Measurements from ENCODE around the gene NDUFS6.
"Not testable (repeated sequence)": the region's sequence is repeated elsewhere in the genome, so short reads cannot be mapped to it uniquely, and the experiment has no call there.

Gene NDUFS6

GRCh38 chr5:1842004-1842819 lies 41.0 kb downstream of the NDUFS6 start:
- no peak for TF ChIP-seq CTCF (IDR thresholded peaks at IDR 0.05; ENCODE audit: borderline replicate concordance, insufficient read depth, low read depth, low read length)

DNA sequence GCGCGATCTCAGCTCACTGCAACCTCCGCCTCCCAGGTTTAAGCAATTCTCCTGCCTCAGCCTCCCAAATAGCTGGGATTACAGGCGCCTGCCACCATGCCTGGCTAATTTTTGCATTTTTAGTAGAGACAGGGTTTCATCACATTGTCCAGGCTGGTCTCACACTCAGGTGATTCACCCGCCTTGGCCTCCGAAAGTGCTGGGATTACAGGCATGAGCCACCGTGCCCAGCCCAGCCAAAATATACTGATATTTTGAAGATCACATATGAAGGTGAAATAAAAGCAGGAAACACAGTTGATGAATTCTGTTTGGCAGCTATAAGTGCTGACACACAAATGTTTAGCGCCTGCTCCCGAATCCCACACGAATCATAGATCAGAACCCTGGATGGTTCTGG lies 42.6 kb downstream of the NDUFS6 start:
- not testable (repeated sequence) for H3K4me3 ChIP-seq (ENCODE audit: low read depth, low read length)

More at GRCh38 chr5:1842004-1842819, 41.0 kb downstream of the NDUFS6 start:
- no peak overlapping the region for H3K4me3 ChIP-seq (ENCODE audit: low read depth, low read length)

- H3K4me3 ChIP-seq (ENCODE audit: low read depth, low read length), result no peak overlapping the region
- TF ChIP-seq CTCF (IDR thresholded peaks at IDR 0.05; ENCODE audit: borderline replicate concordance, insufficient read depth, low read depth, low read length), result no peak
Measured at GRCh38 chr5:1844708-1845436, 43.7 kb downstream of the NDUFS6 start.

- TF ChIP-seq CTCF (IDR thresholded peaks at IDR 0.05; ENCODE audit: borderline replicate concordance, insufficient read depth, low read depth, low read length), result no peak
- H3K4me3 ChIP-seq (ENCODE audit: low read depth, low read length), result no peak overlapping the region
Measured at GRCh38 chr5:1845696-1846095, 44.5 kb downstream of the NDUFS6 start.

- H3K4me3 ChIP-seq (ENCODE audit: low read depth, low read length), result no peak overlapping the region
- TF ChIP-seq CTCF (IDR thresholded peaks at IDR 0.05; ENCODE audit: borderline replicate concordance, insufficient read depth, low read depth, low read length), result no peak
Measured at GRCh38 chr5:1846583-1846982, 45.4 kb downstream of the NDUFS6 start.

DNA sequence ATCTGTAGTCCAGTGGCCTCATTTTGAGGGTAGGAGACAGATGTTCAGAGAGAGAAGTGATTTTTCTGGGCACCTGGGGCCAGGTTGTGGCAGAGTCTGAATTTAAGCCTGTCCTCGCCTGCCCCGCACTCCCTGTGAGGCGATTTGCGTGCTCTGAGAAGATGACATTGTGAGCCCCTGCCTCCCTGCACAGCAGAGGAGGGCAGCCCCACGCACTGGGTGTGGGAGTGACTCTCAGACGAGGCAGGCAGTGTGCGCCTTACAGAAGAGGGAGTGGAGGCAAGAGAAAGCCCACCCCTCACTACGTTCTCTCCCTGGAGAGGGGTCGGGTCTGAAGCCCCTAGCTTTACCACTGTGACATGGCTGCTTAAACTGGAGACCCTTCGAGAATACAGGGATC lies 45.8 kb downstream of the NDUFS6 start:
- TF ChIP-seq CTCF (IDR thresholded peaks at IDR 0.05; ENCODE audit: borderline replicate concordance, insufficient read depth, low read depth, low read length), result no peak
- H3K4me3 ChIP-seq (ENCODE audit: low read depth, low read length), result no peak overlapping the region

DNA sequence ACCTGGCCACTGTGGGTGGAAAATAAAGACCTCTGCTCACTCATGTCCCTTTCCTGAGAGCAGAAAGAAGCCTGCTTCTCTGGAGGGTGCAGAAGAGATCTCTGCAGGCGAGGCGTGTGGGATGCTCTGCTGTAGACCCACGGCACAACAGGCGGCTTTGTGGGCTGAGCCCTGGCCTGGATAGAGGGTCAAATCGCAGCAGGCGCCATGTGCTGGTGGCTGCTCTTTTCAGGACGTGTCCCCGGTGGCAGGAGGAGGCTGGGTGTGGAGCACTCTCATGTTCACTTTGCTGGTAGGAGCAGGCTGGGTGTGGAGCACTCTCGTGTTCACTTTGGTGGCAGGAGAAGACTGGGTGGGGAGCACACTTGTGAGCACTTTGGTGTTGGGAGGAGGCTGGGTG lies 46.4 kb downstream of the NDUFS6 start:
- no peak for TF ChIP-seq CTCF (IDR thresholded peaks at IDR 0.05; ENCODE audit: borderline replicate concordance, insufficient read depth, low read depth, low read length)
- H3K4me3 ChIP-seq (ENCODE audit: low read depth, low read length), result no peak overlapping the region

All from GM12875 (cell line).